GM06990 (cell line): ENCODE results near the gene HSPH1.

ENCODE experiments used
- DNase-seq: peaks from one replicate; pipeline ENCODE4 v3.0.0-alpha.2; 2011; ENCODE audit not compliant: insufficient read length; ENCODE audit errors: extremely low read depth
- H3K27me3 ChIP-seq: replicated peaks from 2 replicates; pipeline ENCODE4 v1.6.0; 2011; ENCODE audit warnings: low read length; ENCODE audit not compliant: control insufficient read depth, insufficient read depth
- H3K36me3 ChIP-seq: 2 replicates; pipeline ENCODE4 v1.5.1; 2011; ENCODE audit warnings: low read length; ENCODE audit not compliant: control insufficient read depth, insufficient read depth
- H3K4me3 ChIP-seq: replicated peaks from 2 replicates; pipeline ENCODE4 v1.5.1; 2011; ENCODE audit warnings: low read depth, mild to moderate bottlenecking, control low read depth, low read length
- TF ChIP-seq, protein P1 (sequence below): IDR thresholded peaks from 2 replicates; pipeline ENCODE4 v1.5.1; 2011; ENCODE audit warnings: low read length, control low read depth, mild to moderate bottlenecking, inconsistent platforms; ENCODE audit not compliant: insufficient read depth, poor library complexity, severe bottlenecking

Gene HSPH1

DNA sequence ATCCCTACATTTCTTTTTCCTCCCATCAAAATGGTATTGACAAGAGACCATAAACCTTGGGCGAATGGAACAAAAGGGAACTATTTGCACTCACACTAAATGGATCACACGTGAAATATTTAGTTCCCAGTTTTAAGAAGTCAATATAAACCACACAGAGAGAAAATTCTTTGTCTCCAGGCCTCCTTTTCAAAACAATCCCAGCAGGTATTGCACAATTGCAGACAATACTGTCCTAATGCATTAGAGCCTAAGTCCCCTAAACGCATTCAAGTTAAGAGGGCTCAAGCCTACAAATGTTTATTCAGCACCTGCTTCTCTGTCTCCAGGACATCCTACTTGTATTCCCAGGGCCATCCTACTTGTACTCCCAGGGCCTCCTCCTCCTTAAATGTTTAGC, 36.8 kb upstream of the HSPH1 start:
- no peaks in the 10 kb centered on the region for H3K27me3 ChIP-seq
- no peak overlapping the region for H3K4me3 ChIP-seq
- DNase-seq = no peak
- TF ChIP-seq, protein P1, sequence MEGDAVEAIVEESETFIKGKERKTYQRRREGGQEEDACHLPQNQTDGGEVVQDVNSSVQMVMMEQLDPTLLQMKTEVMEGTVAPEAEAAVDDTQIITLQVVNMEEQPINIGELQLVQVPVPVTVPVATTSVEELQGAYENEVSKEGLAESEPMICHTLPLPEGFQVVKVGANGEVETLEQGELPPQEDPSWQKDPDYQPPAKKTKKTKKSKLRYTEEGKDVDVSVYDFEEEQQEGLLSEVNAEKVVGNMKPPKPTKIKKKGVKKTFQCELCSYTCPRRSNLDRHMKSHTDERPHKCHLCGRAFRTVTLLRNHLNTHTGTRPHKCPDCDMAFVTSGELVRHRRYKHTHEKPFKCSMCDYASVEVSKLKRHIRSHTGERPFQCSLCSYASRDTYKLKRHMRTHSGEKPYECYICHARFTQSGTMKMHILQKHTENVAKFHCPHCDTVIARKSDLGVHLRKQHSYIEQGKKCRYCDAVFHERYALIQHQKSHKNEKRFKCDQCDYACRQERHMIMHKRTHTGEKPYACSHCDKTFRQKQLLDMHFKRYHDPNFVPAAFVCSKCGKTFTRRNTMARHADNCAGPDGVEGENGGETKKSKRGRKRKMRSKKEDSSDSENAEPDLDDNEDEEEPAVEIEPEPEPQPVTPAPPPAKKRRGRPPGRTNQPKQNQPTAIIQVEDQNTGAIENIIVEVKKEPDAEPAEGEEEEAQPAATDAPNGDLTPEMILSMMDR = no peak
- no peaks in the 10 kb centered on the region for H3K36me3 ChIP-seq

DNA sequence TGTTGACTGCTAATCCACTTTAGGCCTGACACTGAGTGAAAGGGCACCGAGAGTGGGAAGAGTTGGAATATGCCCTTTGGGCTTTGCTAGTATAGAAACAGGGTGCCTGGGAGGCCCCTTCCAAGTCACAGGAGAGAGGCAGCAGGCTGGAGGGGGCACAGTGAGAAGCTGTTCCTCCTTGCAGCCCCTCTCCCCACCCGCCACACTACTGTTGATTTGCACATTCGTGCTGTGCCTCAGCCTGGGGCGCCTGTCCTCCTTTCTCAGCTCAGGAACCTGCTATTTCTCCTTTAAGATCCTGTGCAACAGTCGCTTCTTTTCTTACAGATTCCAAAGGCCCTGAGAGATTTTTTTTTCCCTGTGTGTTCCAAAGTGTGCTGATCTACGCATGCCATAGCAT, 35.3 kb upstream of the HSPH1 start:
- no peak overlapping the region for H3K4me3 ChIP-seq
- TF ChIP-seq, protein P1 = no peak
- no peaks in the 10 kb centered on the region for H3K27me3 ChIP-seq
- H3K36me3 ChIP-seq = no peaks in the 10 kb centered on the region
- DNase-seq = no peak

DNA sequence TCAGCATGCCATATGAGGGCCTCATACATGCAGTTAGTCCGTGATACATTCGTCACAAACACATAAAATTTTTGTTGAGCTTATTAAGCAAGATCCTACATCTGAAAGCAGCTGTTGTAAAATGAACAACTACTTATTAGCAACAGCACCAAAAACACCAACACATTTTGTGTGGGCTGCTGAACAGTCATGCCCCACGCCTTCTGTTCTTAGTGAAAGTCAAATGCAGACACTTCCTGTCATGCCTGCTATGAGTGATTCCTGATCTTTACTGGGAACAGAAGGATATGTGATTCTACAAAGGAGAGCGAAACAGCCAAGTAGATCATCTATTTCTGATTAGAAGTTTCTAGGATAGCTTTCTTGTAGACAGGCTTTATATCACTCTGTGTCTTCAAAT, 33.9 kb upstream of the HSPH1 start:
- TF ChIP-seq, protein P1 = no peak
- no peak for DNase-seq
- Histone ChIP-seq H3K27me3 (no peaks in the 10 kb centered on the region), H3K4me3 (no peak overlapping the region), H3K36me3 (no peaks in the 10 kb centered on the region)

DNA sequence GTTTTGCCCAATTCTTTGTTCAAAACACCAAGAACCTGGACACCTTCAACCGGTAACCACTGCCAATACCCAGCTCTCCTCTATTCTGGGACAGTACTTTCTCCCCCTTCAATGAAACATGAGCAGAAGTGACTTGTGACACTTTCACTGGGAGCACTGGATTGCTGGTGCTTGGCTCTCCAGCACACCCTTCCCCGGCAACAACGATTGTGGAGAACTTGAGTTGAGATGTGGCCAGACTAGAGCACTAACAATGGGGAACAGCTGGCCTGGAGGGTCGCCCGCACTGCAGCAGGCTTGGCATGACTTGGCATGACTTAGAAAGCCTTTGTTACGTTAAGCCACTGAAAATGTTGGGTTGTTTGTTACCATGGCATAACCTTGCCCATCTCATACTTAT, 30.6 kb upstream of the HSPH1 start:
- Histone ChIP-seq H3K4me3 (no peak overlapping the region), H3K27me3 (no peaks in the 10 kb centered on the region), H3K36me3 (no peaks in the 10 kb centered on the region)
- no peak for DNase-seq
- TF ChIP-seq, protein P1 = no peak

DNA sequence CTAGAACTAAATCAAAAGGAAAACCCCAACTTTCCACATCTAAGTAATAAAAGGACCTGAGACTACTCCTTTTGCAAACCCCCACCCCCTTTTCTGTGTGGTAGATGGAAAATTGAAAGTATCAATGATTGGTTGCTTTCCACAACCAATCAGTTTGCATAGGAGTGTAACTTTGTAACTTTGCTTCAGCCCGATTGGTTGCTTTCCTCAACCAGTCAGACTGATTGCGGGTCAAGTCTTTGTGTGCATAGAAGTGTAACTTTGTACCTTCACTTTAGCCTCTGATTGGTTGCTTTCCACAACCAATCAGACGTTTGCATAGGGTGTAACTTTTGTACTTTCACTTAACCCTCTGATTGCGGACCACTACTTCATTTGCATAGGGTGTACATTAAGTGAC, 30.0 kb upstream of the HSPH1 start:
- Histone ChIP-seq H3K36me3 (no peaks in the 10 kb centered on the region), H3K27me3 (no peaks in the 10 kb centered on the region), H3K4me3 (no peak overlapping the region)
- DNase-seq = no peak
- TF ChIP-seq, protein P1 = no peak

DNA sequence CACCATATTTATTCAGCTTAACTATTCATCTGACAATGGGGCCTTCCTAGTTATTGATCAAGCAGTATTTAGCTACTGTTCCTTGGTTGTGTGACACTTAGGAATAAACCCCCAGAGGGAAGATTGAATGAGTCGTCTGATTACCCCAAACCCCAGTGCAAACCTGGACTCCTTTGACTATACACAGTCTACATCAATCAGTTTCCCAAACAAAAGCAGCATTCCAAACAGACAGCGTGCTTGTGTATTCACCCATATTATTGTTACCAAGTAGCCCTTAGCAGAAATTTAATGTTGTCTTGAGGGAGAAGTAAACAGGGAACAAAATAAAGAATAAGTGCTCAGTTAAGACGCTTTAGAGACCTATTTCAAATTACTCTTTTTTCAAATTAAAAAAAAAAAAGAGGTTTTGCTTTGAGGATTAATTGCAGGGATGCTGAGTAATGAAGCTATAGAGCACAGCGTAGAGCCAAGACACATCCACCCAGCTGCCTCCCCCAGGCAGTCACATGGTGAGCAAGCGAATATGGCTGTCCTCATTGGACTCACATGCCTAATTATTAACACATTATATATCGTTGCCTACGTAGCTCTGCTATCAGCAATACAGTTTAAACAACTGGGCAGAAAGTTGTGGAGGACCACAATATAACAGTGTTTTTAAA, 23.4 kb upstream of the HSPH1 start:
- Histone ChIP-seq H3K36me3 (no peaks in the 10 kb centered on the region), H3K27me3 (no peaks in the 10 kb centered on the region), H3K4me3 (no peak overlapping the region)
- no peak for DNase-seq
- TF ChIP-seq, protein P1 = no peak
